Duodenal mucosa (tissue), 2 donors: ENCODE data around the gene SHKBP1.
"Not testable (repeated sequence)": the region's sequence is repeated elsewhere in the genome, so short reads cannot be mapped to it uniquely, and the experiment has no call there.

Experiments
- H3K27ac ChIP-seq: one replicate; pipeline ENCODE4 v1.7.0; 2013; ENCODE audit warnings: low read depth, low read length
- H3K27me3 ChIP-seq, 2 donors: one replicate each; pipeline ENCODE4 v1.7.0; 2013; ENCODE audit warnings: low read length in 2 of 2, control low read depth in 1 of 2; ENCODE audit not compliant: insufficient read depth in 2 of 2, control insufficient read depth in 1 of 2
- H3K36me3 ChIP-seq, 2 donors: one replicate each; pipeline ENCODE4 v1.7.0; 2013; ENCODE audit warnings: low read length in 2 of 2, control low read depth in 1 of 2; ENCODE audit not compliant: insufficient read depth in 2 of 2, control insufficient read depth in 1 of 2
- H3K4me1 ChIP-seq, 2 donors: one replicate each; pipeline ENCODE4 v1.7.0; 2013; ENCODE audit warnings: low read length in 2 of 2, control low read depth in 1 of 2; ENCODE audit not compliant: insufficient read depth in 2 of 2, control insufficient read depth in 1 of 2
- H3K4me3 ChIP-seq, 2 donors: one replicate each; pipeline ENCODE4 v1.7.0; 2013; ENCODE audit warnings: low read length in 2 of 2, low read depth in 1 of 2
- H3K9ac ChIP-seq, 2 donors: one replicate each; pipeline ENCODE4 v1.7.0; 2013; ENCODE audit warnings: low read length in 2 of 2, low read depth in 1 of 2
- H3K9me3 ChIP-seq, 2 donors: one replicate each; pipeline ENCODE4 v1.7.0; 2013; ENCODE audit warnings: low read length in 2 of 2, control low read depth in 1 of 2; ENCODE audit not compliant: control insufficient read depth in 1 of 2

SHKBP1 gene

DNA sequence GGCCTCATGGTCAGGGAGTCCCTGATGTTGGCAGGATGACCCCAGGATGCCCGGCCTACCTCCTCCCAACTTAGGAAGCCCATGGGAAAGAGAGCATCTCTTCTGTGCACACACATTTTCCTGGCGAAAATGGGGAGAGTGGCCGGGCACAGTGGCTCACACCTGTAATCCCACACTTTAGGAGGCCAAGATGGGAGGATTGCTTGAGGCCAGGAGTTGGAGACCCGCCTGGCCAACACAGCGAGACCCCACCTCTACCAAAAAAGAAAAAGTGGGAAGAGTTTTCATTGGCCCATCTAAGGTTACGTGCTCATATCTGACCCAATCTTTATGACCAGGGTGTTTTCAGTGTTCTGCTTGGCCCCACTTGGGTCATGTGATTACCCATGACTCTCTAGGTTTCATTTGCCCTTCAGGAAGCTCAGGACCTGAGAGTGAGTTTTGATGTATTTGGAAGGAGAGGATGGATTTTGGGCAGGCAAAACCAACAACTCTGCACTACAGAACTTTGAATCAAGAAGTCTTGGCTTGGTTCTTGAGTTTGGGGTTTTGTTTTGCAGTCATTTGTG is 33.6 kb upstream of the SHKBP1 start:
- no peak overlapping the region for H3K9ac ChIP-seq
- no peaks in the 10 kb centered on the region for H3K9me3 ChIP-seq
- H3K27me3 ChIP-seq = no peaks in the 10 kb centered on the region
- H3K27ac ChIP-seq = no peak overlapping the region
- H3K4me1 ChIP-seq = peaks cover 0 to 4% of the 10 kb centered on the region in 2 donors
- no peaks in the 10 kb centered on the region for H3K36me3 ChIP-seq
- H3K4me3 ChIP-seq = no peak overlapping the region

DNA sequence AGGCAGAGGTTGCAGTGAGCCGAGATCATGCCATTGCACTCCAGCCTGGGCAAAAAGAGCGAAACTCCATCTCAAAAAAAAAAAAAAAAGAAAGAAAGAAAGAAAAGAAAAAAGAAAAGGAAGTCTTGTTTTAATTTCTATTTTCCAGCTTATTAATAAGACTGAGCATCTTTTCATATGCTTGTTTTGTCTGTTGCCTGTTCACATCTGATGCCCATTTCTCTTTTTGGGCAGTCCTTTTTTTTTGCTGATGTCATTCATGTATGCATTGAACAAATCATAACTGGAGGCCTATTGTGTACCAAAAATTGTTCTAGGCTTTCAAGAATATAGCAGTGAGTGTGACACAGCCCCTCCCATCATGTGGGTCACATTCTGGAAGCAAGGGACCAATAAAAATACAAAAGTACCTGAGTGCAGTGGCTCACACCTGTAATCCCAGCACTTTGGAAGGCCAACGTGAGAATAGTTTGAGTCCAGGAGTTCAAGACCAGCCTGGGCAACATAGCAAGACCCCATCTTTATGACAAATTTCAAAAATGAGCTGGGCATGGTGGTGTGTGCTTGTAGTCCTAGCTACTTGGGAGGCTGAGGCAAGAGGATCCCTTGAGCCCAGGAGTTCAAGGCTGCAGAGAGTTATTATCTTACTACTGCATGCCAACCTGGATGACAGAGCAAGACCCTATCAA is 30.4 kb upstream of the SHKBP1 start:
- H3K9ac ChIP-seq, H3K27ac ChIP-seq, H3K9me3 ChIP-seq, H3K4me3 ChIP-seq, H3K4me1 ChIP-seq, H3K36me3 ChIP-seq: not testable (repeated sequence)
- peaks cover 4 to 10% of the 10 kb centered on the region in 2 donors for H3K27me3 ChIP-seq

DNA sequence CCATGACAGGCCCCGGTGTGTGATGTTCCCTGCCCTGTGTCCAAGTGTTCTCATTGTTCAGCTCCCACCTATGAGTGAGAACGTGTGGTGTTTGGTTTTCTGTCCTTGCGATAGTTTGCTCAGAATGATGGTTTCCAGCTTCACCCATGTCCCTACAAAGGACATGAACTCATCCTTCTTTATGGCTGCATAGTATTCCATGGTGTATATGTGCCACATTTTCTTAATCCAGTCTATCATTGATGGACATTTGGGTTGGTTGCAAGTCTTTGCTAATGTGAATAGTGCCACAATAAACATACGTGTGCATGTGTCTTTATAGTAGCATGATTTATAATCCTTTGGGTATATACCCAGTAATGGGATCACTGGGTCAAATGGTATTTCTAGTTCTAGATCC is 29.5 kb upstream of the SHKBP1 start:
- H3K4me3 ChIP-seq, H3K27ac ChIP-seq, H3K9me3 ChIP-seq, H3K36me3 ChIP-seq, H3K9ac ChIP-seq, H3K4me1 ChIP-seq: not testable (repeated sequence)
- H3K27me3 ChIP-seq = peaks cover 4 to 10% of the 10 kb centered on the region in 2 donors

DNA sequence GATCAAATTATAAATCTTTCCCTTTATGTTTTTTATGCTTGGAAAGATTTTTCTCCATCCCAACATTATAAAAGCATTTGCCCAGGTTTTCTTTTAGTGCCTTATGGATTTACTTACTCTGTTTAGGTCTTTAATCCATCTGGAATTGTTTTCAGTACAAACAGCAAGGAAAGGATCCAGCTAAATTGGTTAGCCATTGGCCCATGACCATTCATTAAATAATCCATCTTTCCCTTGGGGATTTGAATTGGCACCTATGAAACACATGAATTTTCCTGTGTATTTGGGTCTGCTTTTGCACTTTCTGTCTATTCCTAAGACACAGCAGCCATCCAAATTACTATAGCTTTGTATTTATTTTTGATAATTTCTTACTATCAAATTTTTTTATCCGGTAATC is 28.8 kb upstream of the SHKBP1 start:
- H3K9me3 ChIP-seq = no peaks in the 10 kb centered on the region
- no peaks in the 10 kb centered on the region for H3K36me3 ChIP-seq
- H3K27me3 ChIP-seq = peaks cover 4 to 12% of the 10 kb centered on the region in 2 donors
- no peak overlapping the region for H3K4me3 ChIP-seq
- H3K9ac ChIP-seq = no peak overlapping the region
- H3K27ac ChIP-seq = no peak overlapping the region
- H3K4me1 ChIP-seq = no peaks in the 10 kb centered on the region

DNA sequence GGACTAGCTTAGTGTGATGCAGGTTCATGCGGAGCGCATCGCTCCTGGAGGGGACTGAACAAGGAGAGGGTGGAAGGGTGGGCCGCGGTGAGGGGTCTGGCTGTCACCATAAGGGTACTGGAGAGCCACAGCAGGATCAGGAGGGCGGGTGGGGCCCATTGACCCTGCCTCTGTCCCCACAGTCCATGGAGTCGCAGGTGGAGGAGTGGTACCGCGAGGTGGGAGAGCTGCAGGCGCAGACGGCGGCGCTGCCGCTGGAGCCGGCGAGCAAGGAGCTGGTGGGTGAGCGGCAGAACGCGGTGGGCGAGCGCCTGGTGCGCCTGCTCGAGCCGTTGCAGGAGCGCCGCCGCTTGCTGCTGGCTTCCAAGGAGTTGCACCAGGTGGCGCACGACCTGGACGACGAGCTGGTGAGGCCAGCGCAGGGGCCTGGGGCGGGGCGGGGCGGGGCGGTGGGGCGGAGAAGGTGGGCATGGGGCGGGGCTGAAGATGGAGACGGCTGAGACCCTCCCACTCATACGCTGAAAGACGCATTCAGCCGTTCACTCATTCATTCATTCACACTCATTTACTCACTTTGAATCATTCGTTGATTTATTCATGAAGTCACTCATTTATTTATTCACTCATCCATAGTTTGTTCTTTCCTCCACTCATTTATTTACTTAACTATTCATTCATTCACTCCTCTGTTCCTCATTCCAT is 27.5 kb upstream of the SHKBP1 start:
- no peak overlapping the region for H3K4me3 ChIP-seq
- H3K36me3 ChIP-seq = no peaks in the 10 kb centered on the region
- H3K9me3 ChIP-seq = no peaks in the 10 kb centered on the region
- no peak overlapping the region for H3K9ac ChIP-seq
- no peaks in the 10 kb centered on the region for H3K4me1 ChIP-seq
- H3K27me3 ChIP-seq = peaks cover 11 to 19% of the 10 kb centered on the region in 2 donors
- H3K27ac ChIP-seq = no peak overlapping the region

DNA sequence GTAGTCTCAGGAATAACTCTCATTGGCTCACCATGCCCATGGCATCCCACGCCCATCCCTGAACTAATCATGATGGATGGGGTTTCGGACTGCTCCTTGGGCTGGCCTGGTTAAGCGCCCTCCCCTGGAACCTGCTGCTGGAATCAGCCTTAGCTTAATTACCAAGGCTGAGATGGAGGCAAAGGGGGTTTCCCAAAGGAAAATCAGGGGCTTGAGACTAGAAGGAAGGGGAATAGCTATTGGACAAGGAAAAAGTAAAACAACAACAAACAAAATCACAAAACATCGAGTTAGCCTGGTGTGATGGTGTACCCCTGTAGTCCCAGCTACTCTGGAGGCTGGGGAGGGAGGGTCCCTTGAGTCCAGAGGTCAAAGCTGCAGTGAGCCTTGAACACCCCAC is 25.7 kb upstream of the SHKBP1 start:
- H3K27me3 ChIP-seq = peaks cover 18 to 32% of the 10 kb centered on the region in 2 donors

DNA sequence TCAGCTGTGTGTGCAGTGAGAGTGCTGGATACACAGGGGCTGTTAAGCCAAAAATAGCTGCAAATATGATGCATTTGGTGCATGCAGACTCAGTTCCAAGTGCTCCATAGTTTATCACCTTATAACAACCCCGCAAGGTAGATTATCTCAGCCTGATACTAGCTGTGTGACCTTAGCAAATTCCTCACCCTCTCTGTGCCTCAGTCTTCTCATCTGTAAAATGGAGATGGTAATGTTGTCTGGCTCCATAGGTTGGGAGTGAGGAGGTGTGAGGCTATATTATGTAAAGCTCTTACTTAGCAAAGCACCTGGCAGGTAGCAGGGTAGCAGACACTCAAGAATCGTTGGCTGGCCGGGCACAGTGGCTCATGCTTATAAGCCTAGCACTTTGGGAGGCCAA is 23.8 kb upstream of the SHKBP1 start:
- Histone ChIP-seq H3K27ac (no peak overlapping the region), H3K9me3 (no peaks in the 10 kb centered on the region), H3K36me3 (no peaks in the 10 kb centered on the region), H3K9ac (no peak overlapping the region), H3K4me3 (no peak overlapping the region), H3K27me3 (peaks cover 18 to 35% of the 10 kb centered on the region in 2 donors), H3K4me1 (no peaks in the 10 kb centered on the region)

More for the DNA sequence above, 25.7 kb upstream of the SHKBP1 start:
- Histone ChIP-seq H3K36me3 (no peaks in the 10 kb centered on the region), H3K4me3 (no peak overlapping the region), H3K9ac (no peak overlapping the region), H3K4me1 (no peaks in the 10 kb centered on the region), H3K27ac (no peak overlapping the region), H3K9me3 (no peaks in the 10 kb centered on the region)

DNA sequence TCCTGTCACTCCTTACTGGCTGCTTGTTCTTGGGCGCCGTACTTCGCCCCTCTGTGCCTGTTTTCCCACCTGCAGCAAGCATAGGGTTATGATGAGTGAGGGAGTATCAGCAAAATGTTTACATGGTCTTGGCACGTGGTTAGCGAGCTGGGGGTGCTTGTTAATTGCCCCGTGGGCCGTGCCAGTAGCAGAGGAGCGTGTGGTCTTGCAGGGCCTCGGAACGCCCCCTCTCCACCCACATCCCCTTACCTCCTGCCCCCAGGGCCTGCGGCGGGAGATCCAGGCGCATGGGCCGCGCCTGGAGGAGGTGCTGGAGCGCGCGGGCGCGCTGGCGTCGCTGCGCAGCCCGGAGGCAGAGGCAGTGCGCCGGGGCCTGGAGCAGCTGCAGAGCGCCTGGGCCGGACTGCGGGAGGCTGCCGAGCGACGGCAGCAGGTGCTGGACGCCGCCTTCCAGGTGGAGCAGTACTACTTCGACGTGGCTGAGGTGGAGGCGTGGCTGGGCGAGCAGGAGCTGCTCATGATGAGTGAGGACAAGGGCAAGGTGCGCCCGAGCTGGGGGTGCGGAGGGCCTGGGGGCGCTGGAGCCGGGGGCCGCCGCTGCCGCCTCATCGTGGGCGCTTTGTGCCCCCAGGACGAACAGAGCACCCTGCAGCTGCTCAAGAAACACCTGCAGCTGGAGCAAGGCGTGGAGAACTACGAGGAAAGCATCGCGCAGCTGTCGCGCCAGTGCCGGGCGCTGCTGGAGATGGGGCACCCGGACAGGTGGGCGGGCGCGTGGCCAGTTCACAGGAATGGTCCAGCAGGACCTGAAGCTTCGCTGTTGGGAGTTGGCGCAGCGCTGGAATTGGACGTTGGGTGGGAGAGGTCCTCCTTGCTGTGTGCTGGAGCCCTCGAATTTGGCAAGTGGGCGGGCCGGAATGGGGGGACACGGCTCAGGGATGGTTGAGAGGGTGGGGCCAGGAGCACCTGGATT is 22.5 kb upstream of the SHKBP1 start:
- Histone ChIP-seq H3K27me3 (peaks cover 14 to 30% of the 10 kb centered on the region in 2 donors), H3K36me3 (no peaks in the 10 kb centered on the region), H3K9ac (no peak overlapping the region), H3K9me3 (no peaks in the 10 kb centered on the region), H3K4me1 (no peaks in the 10 kb centered on the region), H3K4me3 (no peak overlapping the region), H3K27ac (no peak overlapping the region)

DNA sequence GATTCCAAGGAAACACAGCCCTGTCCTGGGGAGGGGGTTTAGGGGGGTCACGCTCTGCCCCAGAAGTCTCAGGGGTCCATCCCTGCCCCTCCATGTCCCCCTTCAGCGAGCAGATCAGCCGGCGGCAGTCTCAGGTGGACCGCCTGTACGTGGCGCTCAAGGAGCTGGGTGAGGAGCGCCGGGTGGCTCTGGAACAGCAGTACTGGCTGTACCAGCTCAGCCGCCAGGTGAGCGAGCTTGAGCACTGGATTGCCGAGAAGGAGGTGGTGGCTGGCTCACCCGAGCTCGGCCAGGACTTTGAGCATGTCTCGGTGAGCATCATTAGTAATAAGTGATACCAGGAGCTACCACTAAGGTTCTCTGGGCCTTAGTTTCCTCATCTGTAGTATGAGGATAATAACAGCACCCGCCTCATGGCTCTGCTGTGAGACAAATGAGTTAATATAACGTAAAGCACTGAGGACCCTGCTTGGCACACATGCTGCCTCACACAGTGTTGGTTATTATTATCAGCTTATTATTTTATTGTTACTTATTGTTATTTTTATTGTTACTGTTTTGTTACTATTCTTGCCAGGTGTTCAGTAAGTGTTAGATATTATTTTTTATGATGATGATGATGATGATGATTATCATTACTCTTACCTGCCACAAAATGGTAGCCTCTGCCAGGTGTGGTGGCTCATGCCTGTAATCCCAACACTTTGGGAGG is 20.5 kb upstream of the SHKBP1 start:
- peaks cover 22 to 38% of the 10 kb centered on the region in 2 donors for H3K27me3 ChIP-seq

More for the DNA sequence above, 20.5 kb upstream of the SHKBP1 start:
- Histone ChIP-seq H3K9ac (no peak overlapping the region), H3K9me3 (no peaks in the 10 kb centered on the region), H3K27ac (no peak overlapping the region), H3K4me3 (no peak overlapping the region), H3K4me1 (no peaks in the 10 kb centered on the region), H3K36me3 (no peaks in the 10 kb centered on the region)
